Measurements from ENCODE around the gene DBH. TPM values are rescaled to one million over a fixed set of nuclear protein-coding genes. Genes with fewer than 3 reads are reported as not detected.

Gene DBH
- total RNA-seq, 3 donors from 2014 or later (not counting 1 experiment from before 2014, with no cell fraction given), result not detected

DNA sequence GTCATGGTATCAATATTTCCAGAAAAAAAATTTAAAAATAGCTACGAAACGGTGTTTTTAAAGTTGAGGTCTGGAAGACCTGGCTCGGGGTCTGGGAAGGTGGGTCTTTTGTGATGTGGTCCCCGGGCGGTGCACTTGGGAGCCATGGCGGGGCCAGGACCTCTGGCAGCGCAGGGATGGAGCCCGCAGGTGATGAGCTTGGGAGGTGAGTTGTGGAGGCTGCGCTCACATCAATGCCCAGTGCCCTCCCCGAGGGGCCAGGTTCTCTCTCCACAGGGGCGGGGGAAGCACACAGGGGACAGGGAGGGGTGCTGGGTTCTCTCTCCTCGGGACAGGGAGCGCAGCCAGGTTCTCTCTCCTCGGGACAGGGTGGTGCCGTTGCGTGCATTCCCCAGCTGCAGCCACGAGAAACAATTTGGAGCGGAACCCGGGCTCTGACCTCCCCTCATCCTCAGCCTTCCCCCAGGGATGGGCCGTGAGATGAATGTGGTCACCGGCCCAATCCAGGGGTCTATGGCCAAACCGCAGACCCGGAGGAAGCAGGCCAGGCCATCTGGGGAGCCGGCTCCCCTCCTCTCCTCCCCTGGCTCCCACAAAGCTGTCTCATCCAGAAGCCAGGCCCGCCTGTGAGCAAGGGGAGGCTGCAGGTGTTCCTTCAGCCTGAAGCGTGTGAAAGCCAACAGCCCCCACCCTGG is 25.8 kb downstream of the DBH start:
- WGBS (ENCODE audit: insufficient coverage), result 90% methylated on average over 26 of the region's 26 CpGs
- TF ChIP-seq, protein P1, sequence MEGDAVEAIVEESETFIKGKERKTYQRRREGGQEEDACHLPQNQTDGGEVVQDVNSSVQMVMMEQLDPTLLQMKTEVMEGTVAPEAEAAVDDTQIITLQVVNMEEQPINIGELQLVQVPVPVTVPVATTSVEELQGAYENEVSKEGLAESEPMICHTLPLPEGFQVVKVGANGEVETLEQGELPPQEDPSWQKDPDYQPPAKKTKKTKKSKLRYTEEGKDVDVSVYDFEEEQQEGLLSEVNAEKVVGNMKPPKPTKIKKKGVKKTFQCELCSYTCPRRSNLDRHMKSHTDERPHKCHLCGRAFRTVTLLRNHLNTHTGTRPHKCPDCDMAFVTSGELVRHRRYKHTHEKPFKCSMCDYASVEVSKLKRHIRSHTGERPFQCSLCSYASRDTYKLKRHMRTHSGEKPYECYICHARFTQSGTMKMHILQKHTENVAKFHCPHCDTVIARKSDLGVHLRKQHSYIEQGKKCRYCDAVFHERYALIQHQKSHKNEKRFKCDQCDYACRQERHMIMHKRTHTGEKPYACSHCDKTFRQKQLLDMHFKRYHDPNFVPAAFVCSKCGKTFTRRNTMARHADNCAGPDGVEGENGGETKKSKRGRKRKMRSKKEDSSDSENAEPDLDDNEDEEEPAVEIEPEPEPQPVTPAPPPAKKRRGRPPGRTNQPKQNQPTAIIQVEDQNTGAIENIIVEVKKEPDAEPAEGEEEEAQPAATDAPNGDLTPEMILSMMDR (IDR thresholded peaks at IDR 0.05), result no peak

DNA sequence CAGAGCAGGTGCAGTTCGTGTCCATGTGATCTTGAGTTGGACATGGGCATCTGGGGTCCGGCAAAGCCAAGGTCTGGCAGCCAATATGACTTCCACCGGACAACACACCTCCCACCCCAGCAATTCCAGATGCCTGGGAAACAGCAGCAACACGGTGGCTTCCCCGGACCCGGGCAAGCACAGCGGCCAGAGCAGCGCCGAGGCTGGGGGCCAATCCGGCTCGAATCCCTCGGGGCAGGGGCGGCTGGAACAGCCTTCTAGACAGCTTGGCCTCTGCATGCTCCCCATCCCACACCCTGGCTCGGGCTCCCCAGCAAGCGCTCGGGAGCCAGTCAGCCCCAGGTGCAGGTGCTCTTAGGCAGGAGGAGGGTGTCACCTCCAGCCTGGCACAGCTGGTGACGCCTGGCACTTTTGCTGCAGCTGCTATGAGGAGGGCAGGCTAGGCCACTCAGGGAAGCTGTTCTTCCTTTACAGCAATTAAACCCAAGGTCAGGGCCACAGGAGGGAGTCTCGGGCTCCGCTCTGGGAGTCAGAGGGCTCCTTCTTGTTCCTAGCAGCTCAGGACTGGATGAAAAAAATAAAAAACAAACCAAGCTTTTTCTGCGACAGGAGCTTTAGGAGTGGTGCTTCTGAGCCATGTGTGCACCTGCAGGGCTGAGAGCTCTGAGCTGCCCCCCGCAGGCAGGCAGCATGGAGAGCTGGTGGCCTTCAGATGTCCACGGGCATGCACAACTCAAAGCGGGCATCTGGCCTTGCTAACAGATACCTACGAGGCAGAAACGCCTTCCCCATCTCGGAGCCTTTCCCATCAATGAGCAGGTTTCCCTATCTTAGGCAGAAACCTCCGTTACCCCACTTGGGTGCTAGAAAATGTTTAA is 28.2 kb downstream of the DBH start:
- H3K27me3 ChIP-seq (ENCODE audit: control insufficient read depth, insufficient read depth, low read length), result peaks cover 3% of the 10 kb centered on the region
- H3K27ac Mint-ChIP-seq, result no peak overlapping the region
- ATAC-seq (no peak), DNase-seq (no peak)
- peaks cover 0 to 4% of the 10 kb centered on the region in 2 donors for H3K27me3 Mint-ChIP-seq (ENCODE audit: low read depth in 2 of 2)
- 88% methylated on average over 27 of the region's 27 CpGs for WGBS (ENCODE audit: insufficient coverage)
- H3K4me1 ChIP-seq (ENCODE audit: control insufficient read depth, insufficient read depth, low read length), result no peaks in the 10 kb centered on the region
- no peak overlapping the region for H3K4me3 ChIP-seq (ENCODE audit: low read length)
- H3K36me3 ChIP-seq (ENCODE audit: control insufficient read depth, insufficient read depth, low read length), result no peaks in the 10 kb centered on the region
- no peaks in the 10 kb centered on the region for H3K4me1 Mint-ChIP-seq
- intact Hi-C loops (cut with micrococcal nuclease), result no loop called here
- no peaks in the 10 kb centered on the region for H3K9me3 ChIP-seq (ENCODE audit: control insufficient read depth, insufficient read depth, low read length)
- TF ChIP-seq, protein P1 (IDR thresholded peaks at IDR 0.05), result no peak
- no peak overlapping the region for H3K4me3 Mint-ChIP-seq
- H3K36me3 Mint-ChIP-seq, result no peaks in the 10 kb centered on the region
- H3K9me3 Mint-ChIP-seq, result no peaks in the 10 kb centered on the region
- H3K27ac ChIP-seq (ENCODE audit: low read length), result no peak overlapping the region

More for the DNA sequence above, 25.8 kb downstream of the DBH start:
- intact Hi-C loops (cut with micrococcal nuclease), result no loop called here
- Histone ChIP-seq H3K4me1 (ENCODE audit: control insufficient read depth, insufficient read depth, low read length) (no peaks in the 10 kb centered on the region), H3K27ac (ENCODE audit: low read length) (no peak overlapping the region), H3K9me3 (ENCODE audit: control insufficient read depth, insufficient read depth, low read length) (no peaks in the 10 kb centered on the region), H3K36me3 (ENCODE audit: control insufficient read depth, insufficient read depth, low read length) (no peaks in the 10 kb centered on the region), H3K4me3 (ENCODE audit: low read length) (no peak overlapping the region), H3K27me3 (ENCODE audit: control insufficient read depth, insufficient read depth, low read length) (peaks cover 5% of the 10 kb centered on the region)
- Mint-ChIP-seq H3K36me3 (no peaks in the 10 kb centered on the region), H3K4me1 (no peaks in the 10 kb centered on the region), H3K27ac (no peak overlapping the region), H3K4me3 (no peak overlapping the region), H3K27me3 (ENCODE audit: low read depth in 2 of 2) (peaks cover 12 to 13% of the 10 kb centered on the region in 2 donors), H3K9me3 (no peaks in the 10 kb centered on the region)
- ATAC-seq (no peak), DNase-seq (no peak)

- Mint-ChIP-seq H3K27ac (no peak overlapping the region), H3K4me3 (no peak overlapping the region), H3K27me3 (ENCODE audit: low read depth in 2 of 2) (peaks cover 0 to under 1% of the 10 kb centered on the region in 2 donors), H3K36me3 (no peaks in the 10 kb centered on the region), H3K4me1 (no peaks in the 10 kb centered on the region), H3K9me3 (no peaks in the 10 kb centered on the region)
- WGBS (ENCODE audit: insufficient coverage), result 91% methylated on average over 13 of the region's 13 CpGs
- Histone ChIP-seq H3K9me3 (ENCODE audit: control insufficient read depth, insufficient read depth, low read length) (no peaks in the 10 kb centered on the region), H3K4me1 (ENCODE audit: control insufficient read depth, insufficient read depth, low read length) (no peaks in the 10 kb centered on the region), H3K27me3 (ENCODE audit: control insufficient read depth, insufficient read depth, low read length) (no peaks in the 10 kb centered on the region), H3K4me3 (ENCODE audit: low read length) (no peak overlapping the region), H3K27ac (ENCODE audit: low read length) (no peak overlapping the region), H3K36me3 (ENCODE audit: control insufficient read depth, insufficient read depth, low read length) (no peaks in the 10 kb centered on the region)
- ATAC-seq, result no peak
- intact Hi-C loops (cut with micrococcal nuclease), result no loop called here
- no peak for DNase-seq
- TF ChIP-seq, protein P1 (IDR thresholded peaks at IDR 0.05), result no peak
Observed at GRCh38 chr9:133665096-133665495, 28.9 kb downstream of the DBH start.

Data from natural killer cell (primary cell).